HUES6 (cell line): ENCODE results near the gene RFC5.

Source experiments
- H3K27ac ChIP-seq: 2 replicates; pipeline ENCODE4 v1.7.0; 2013; ENCODE audit warnings: low read depth, mild to moderate bottlenecking, low read length, inconsistent platforms
- H3K27me3 ChIP-seq: 2 replicates; pipeline ENCODE4 v1.6.1; 2013; ENCODE audit warnings: low read length; ENCODE audit not compliant: control insufficient read depth, insufficient read depth
- H3K36me3 ChIP-seq: 2 replicates; pipeline ENCODE4 v1.6.1; 2013; ENCODE audit warnings: low read length; ENCODE audit not compliant: control insufficient read depth, insufficient read depth
- H3K4me1 ChIP-seq: 2 replicates; pipeline ENCODE4 v1.6.1; 2013; ENCODE audit warnings: low read length; ENCODE audit not compliant: control insufficient read depth, insufficient read depth
- H3K4me3 ChIP-seq: 2 replicates; pipeline ENCODE4 v1.5.1; 2013; ENCODE audit warnings: low read depth, low read length
- H3K9ac ChIP-seq: one replicate; pipeline ENCODE4 v1.6.1; 2013; ENCODE audit warnings: mild to moderate bottlenecking, low read length
- H3K9me3 ChIP-seq: 2 replicates; pipeline ENCODE4 v1.6.1; 2013; ENCODE audit warnings: low read depth, low read length; ENCODE audit not compliant: control insufficient read depth, insufficient read depth

RFC5 gene

GRCh38 chr12:118034429-118035189 lies 18.1 kb downstream of the RFC5 start:
- no peak overlapping the region for H3K4me3 ChIP-seq
- no peaks in the 10 kb centered on the region for H3K4me1 ChIP-seq
- H3K27me3 ChIP-seq: no peaks in the 10 kb centered on the region
- no peak overlapping the region for H3K27ac ChIP-seq
- H3K9ac ChIP-seq: no peak overlapping the region
- peaks cover 97% of the 10 kb centered on the region for H3K36me3 ChIP-seq
- no peaks in the 10 kb centered on the region for H3K9me3 ChIP-seq

- no peaks in the 10 kb centered on the region for H3K27me3 ChIP-seq
- no peaks in the 10 kb centered on the region for H3K4me1 ChIP-seq
- no peak overlapping the region for H3K9ac ChIP-seq
- no peaks in the 10 kb centered on the region for H3K9me3 ChIP-seq
- no peak overlapping the region for H3K4me3 ChIP-seq
- H3K36me3 ChIP-seq: peaks cover 96% of the 10 kb centered on the region
- H3K27ac ChIP-seq: no peak overlapping the region
Observed at GRCh38 chr12:118035190-118036041, 18.9 kb downstream of the RFC5 start.

GRCh38 chr12:118036672-118037411 lies 20.3 kb downstream of the RFC5 start:
- Histone ChIP-seq H3K9me3 (no peaks in the 10 kb centered on the region), H3K36me3 (peaks cover 93% of the 10 kb centered on the region), H3K27ac (no peak overlapping the region), H3K4me3 (no peak overlapping the region), H3K27me3 (no peaks in the 10 kb centered on the region), H3K4me1 (no peaks in the 10 kb centered on the region), H3K9ac (no peak overlapping the region)

DNA sequence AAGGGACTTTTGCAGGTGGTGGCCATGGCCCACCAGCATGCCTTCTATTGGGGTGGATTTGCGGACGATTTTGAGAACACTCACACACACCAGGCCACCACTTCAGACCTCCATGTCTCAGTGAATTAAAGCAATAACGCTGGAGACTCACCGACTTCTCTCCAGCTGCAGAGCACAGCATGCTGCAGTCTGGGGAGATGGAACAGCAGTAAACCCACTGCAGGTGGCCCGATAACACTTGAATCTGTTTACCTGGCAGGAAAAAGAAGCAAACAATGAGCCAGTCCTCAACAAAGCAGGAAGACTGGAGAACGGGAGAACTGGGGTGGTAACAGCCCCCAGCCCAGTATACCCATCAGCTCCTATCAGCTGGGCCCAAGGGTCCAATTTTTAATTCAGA lies 21.6 kb downstream of the RFC5 start:
- Histone ChIP-seq H3K27me3 (no peaks in the 10 kb centered on the region), H3K4me1 (no peaks in the 10 kb centered on the region), H3K36me3 (peaks cover 93% of the 10 kb centered on the region), H3K9ac (no peak overlapping the region), H3K27ac (no peak overlapping the region), H3K4me3 (no peak overlapping the region), H3K9me3 (no peaks in the 10 kb centered on the region)

DNA sequence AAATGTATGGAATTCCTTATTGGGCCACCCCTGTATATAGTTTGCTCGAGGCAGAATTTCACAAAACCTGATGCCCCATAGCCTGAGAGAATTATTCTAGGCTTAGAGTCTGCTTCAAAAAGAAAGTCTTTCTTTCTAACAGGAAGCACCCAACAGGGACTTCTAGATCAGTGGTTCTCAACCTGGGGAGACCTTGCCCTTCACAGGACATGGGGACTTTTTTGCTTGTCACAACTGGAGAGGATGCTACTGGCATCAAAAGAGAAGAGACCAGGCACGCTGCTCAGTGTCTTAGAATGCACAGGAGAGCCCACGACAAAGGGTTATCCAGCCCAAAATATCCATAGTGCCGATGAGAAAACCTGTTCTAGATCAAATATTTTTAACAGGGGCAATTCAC lies 25.6 kb downstream of the RFC5 start:
- no peaks in the 10 kb centered on the region for H3K4me1 ChIP-seq
- H3K27ac ChIP-seq: no peak overlapping the region
- H3K36me3 ChIP-seq: peaks cover 76% of the 10 kb centered on the region

DNA sequence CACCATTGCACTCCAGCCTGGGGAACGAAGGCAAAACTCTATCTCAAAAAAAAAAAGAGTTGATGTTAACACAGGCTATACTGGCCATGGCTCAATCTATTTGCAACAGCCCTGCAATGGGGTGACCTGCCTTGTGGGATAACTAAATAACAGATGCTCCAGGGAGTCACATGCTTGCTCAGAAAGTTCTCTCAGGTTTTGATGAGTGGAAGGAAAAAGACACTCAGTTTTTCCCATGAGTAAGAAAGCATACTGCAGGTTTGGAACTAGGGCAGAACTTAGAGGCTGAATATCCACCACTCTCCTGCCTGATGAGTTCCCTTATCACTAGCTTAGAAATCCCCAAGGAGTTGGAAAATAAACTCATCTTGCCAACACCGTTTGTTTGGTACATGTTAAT lies 27.6 kb downstream of the RFC5 start:
- Histone ChIP-seq H3K9ac (no peak overlapping the region), H3K4me3 (no peak overlapping the region), H3K27ac (no peak overlapping the region), H3K9me3 (no peaks in the 10 kb centered on the region), H3K36me3 (peaks cover 72% of the 10 kb centered on the region), H3K27me3 (no peaks in the 10 kb centered on the region), H3K4me1 (no peaks in the 10 kb centered on the region)

More for the DNA sequence above, 25.6 kb downstream of the RFC5 start:
- Histone ChIP-seq H3K4me3 (no peak overlapping the region), H3K27me3 (no peaks in the 10 kb centered on the region), H3K9ac (no peak overlapping the region), H3K9me3 (no peaks in the 10 kb centered on the region)

DNA sequence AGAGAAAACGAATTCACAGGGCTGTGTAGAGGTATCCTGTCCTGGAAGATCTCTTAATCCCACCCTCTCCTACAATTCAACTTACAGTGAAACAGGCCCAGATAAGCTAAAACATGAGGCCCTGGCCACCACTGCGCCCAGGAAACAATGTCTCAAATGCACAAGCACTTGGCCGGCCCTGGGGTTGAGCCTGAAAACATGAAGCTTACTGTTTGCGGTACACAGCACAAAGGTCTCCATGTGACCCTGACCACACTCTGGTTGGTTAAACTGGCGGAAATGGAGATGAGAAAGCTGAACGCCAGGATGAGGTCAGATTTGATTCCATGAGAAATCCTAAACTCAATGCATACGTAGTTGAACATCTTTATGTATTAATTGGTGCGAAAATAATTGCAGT lies 28.1 kb downstream of the RFC5 start:
- Histone ChIP-seq H3K27me3 (no peaks in the 10 kb centered on the region), H3K9ac (no peak overlapping the region), H3K4me1 (no peaks in the 10 kb centered on the region), H3K27ac (no peak overlapping the region), H3K36me3 (peaks cover 72% of the 10 kb centered on the region), H3K4me3 (no peak overlapping the region), H3K9me3 (no peaks in the 10 kb centered on the region)

DNA sequence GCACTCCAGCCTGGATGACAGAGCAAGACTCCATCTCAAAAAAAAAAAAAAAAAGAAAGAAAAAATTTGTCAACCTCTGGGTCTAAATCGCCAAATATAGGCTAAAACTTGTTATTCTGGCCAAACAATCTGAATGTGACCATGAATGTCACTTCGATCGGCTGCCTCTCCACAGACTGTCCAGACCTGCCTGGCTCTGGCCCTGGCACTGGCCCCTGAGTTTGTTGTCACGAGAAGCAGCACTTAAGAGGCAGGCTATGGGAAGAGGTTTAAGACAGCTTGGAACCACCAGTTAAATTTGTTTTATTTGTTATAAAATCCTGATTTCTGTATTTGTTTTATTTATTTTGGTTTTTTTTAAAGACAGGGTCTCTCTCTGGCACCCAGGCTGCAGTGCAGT lies 29.9 kb downstream of the RFC5 start:
- H3K4me3 ChIP-seq: no peak overlapping the region
- no peak overlapping the region for H3K9ac ChIP-seq
- H3K4me1 ChIP-seq: no peaks in the 10 kb centered on the region
- no peaks in the 10 kb centered on the region for H3K9me3 ChIP-seq
- H3K27ac ChIP-seq: no peak overlapping the region
- H3K27me3 ChIP-seq: no peaks in the 10 kb centered on the region
- peaks cover 72% of the 10 kb centered on the region for H3K36me3 ChIP-seq

DNA sequence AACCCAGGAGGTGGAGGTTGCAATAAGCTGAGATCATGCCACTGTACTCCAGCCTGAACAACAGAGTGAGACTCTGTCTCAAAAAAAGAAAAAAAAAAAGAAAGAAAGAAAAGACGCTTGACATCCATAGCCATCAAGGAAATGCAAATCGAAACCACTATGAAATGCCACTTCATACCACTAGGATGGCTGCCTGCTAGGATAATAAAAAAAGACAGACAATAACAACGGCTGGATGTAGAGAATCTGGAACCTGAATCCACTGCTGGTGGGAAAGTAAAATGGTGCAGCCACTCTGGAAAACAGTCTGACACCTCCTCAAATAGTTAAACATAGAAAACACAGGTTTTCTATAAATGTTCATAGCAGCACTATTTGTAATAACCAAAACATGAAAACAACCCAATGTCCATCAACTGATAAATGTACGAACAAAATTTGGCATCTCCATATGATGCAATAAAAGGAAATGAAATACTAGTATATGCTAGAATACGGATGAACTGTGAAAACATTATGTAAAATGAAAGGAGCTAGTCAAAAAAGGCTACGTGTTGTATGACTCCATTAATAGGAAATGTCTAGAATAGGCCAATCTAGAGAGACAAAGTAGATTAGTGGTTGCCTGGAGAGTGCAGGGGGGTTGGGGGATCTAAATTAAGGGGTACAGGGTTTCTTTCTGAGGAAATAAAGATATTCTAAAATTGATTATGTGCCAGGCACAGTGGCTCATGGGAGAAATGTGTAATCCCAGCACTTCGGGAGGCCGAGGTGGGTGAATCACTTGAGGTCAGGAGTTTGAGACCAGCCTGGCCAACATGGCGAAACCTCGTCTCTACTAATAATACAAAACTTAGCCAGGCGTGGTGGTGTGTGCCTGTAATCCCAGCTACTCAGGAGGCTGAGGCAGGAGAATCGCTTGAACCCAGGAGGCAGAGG lies 34.7 kb downstream of the RFC5 start:
- H3K4me1 ChIP-seq: peaks cover 13% of the 10 kb centered on the region
- H3K9ac ChIP-seq: no peak overlapping the region
- H3K4me3 ChIP-seq: no peak overlapping the region
- H3K36me3 ChIP-seq: peaks cover 49% of the 10 kb centered on the region
- no peaks in the 10 kb centered on the region for H3K27me3 ChIP-seq
- no peak overlapping the region for H3K27ac ChIP-seq
- H3K9me3 ChIP-seq: no peaks in the 10 kb centered on the region

- peaks cover 13% of the 10 kb centered on the region for H3K4me1 ChIP-seq
- H3K36me3 ChIP-seq: peaks cover 46% of the 10 kb centered on the region
- no peaks in the 10 kb centered on the region for H3K9me3 ChIP-seq
- no peaks in the 10 kb centered on the region for H3K27me3 ChIP-seq
- H3K27ac ChIP-seq: peak overlapping the region; percentile 58; the same call in 1 of the 2 replicates
- peak overlapping the region; percentile 56 for H3K9ac ChIP-seq
- H3K4me3 ChIP-seq: no peak overlapping the region
Observed at GRCh38 chr12:118052324-118053070, 36.0 kb downstream of the RFC5 start.
